ENCODE data around the gene SPATA21.
A peak's percentile ranks its signal among the peaks of the same experiment; 100 is the strongest.
"Not testable (repeated sequence)": the region's sequence is repeated elsewhere in the genome, so short reads cannot be mapped to it uniquely, and the experiment has no call there.

Gene SPATA21

DNA sequence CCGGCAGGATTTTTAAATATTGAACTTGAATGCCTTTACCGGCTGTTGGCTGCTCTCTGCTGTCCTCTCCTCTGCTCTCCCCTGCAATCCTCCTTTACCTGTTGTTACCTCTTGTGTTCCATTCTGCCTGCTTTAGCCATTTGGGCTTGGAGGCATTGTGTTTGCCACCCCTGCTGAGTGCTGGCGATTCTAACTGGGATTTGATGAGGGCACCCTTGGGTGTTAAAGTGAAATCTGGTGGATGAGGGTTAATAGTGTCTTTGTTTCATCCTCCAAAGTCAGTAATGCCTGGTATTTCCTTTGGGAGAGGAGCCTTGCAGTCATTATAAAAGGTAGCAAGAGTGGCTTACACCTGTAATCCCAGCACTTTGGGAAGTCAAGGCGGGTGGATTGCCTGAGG is 60.3 kb downstream of the SPATA21 start:
- no peak for DNase-seq

DNA sequence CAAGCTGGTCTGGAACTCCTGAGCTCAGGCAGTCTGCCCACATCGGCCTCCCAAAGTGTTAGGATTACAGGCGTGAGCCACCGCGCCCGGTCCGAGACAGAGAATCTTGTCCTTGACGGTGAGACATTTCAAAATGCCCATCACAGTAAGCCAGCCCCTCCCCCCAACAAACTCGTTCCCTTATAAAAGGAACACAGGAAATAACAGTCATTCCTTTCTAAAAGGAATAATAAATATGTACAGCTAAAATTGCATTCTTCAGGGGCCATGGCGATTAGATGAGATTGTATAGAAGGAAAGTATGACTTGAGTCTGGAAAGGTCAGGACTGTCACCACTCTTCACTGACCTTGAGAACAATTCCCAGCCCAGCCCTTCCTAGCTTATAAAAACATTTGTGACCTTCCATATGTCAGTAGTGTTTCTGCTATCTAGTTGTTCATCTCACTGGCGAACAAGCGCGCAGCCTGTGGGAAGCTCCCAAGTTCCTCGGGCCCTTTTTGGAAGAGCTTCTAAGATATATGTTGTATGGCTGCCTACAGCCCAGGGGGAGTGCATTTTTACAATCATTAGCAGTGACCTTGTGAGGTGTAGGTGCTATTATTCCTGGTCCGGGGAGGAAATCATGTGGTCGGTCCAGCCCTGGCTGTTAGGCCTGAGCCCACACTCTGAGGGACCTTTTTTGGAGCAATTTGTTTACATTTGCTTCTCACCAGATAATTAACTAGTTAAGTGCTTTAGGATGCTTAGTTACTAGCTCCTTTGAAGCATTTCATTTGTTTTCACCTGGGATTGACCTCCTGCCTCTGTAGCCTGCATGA is 61.5 kb downstream of the SPATA21 start:
- DNase-seq, result no peak

- no peak for DNase-seq
These were observed 63.0 kb downstream of the SPATA21 start for GRCh38 chr1:16374266-16374665.

GRCh38 chr1:16372535-16373285 is 64.5 kb downstream of the SPATA21 start:
- no peak for DNase-seq

- peak in 1 of 2 donors; percentile 80 for DNase-seq
These were observed 65.5 kb downstream of the SPATA21 start for GRCh38 chr1:16371725-16372124.

GRCh38 chr1:16369821-16370220 is 67.4 kb downstream of the SPATA21 start:
- DNase-seq, result no peak

- no peak for DNase-seq
These were observed 69.0 kb downstream of the SPATA21 start for GRCh38 chr1:16367968-16368890.

DNA sequence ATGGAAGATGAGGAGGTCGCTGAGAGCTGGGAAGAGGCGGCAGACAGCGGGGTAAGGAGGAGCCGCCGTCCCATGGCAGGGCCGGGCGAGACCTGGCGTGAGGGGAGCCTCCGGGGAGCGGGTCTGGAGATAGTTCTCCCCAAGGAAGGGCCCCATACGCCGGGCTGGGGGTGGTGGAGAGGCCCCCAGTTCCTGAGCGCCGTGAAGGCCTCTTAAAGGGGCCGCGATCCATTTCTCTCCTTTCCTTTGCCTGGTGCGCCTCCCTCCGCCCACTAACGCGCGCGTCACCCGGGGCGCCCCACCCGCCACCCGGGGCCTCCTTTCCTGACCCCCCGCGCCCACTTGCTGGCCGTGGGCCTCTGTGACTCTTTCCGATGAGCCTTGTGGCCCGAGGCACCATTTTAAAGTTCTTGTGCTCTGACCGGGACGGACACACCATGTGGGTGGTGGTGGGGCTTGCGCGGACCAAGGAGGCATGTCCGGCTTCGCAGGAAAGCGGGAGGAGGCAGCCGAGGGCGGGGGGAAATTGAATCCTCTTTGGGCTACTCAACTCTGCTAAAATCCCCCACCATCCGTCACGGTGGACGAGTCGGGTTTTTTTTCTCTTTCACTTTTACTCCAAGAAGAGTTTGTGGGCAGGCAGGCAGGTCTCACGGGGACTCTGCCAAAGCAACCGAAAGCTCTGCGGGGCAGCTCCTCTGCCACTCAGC is 69.8 kb downstream of the SPATA21 start:
- peak; percentile 83 to 93 for DNase-seq

DNA sequence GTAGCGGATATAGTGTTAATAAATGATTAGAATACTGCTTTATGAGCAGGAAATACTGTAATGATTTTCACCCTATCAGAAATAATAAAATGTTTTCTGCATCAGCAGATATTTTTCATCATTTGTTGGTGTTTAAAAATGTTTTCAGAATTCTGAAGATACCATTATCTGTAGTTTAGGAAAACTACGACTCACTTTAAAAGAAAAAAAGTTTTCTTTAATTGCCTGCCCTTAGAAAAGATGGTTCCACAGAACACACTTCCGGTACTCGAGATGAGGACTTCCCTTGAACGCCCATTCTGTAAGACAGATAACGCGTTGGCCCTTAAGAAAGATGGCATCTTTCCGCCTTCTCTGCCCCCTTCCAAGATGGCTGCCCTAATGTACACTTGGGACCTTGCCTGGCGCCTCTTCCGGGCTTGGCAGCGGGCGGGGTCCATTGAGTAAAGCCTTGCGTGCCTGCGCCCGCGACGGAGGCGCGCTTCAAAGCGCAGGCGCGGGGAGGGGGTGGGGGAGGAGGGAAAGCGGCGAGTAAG is 70.4 kb downstream of the SPATA21 start, which contains the start of gene SZRD1:
SZRD1 (plus strand) TSS at position 521 of the 536 bp plus-strand sequence. CDS start 16 bp downstream, outside the sequence.
- peak in 1 of 2 donors; percentile 99 for DNase-seq

DNA sequence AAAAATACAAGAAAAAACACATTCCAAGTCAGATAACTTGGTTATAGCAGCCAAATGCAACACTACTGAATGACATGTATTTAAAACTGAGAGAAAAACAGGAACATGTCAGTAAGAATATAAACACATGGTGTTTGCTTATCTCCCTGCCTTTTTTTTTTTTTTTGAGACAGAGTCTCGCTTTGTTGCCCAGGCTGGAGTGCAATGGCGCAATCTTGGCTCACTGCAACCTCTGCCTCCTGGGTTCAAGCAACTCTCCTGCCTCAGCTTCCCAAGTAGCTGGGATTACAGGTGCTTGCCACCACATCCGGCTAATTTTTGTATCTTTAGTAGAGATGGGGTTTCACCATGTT is 72.1 kb downstream of the SPATA21 start:
- DNase-seq, result not testable (repeated sequence)

- no peak for DNase-seq
These were observed 80.4 kb downstream of the SPATA21 start for GRCh38 chr1:16356867-16357266.

GRCh38 chr1:16354619-16355018 is 82.6 kb downstream of the SPATA21 start:
- no peak for DNase-seq

- no peak for DNase-seq
These were observed 84.2 kb downstream of the SPATA21 start for GRCh38 chr1:16352842-16353535.

GRCh38 chr1:16351994-16352841 is 85.0 kb downstream of the SPATA21 start, which contains the start of gene FBXO42:
FBXO42 (minus strand) TSS chr1:16352480; CDS start chr1:16315418, 37,062 bp downstream.
- DNase-seq, result peak; percentile 68 to 81

GRCh38 chr1:16351456-16351993 is 85.7 kb downstream of the SPATA21 start:
- no peak for DNase-seq

DNA sequence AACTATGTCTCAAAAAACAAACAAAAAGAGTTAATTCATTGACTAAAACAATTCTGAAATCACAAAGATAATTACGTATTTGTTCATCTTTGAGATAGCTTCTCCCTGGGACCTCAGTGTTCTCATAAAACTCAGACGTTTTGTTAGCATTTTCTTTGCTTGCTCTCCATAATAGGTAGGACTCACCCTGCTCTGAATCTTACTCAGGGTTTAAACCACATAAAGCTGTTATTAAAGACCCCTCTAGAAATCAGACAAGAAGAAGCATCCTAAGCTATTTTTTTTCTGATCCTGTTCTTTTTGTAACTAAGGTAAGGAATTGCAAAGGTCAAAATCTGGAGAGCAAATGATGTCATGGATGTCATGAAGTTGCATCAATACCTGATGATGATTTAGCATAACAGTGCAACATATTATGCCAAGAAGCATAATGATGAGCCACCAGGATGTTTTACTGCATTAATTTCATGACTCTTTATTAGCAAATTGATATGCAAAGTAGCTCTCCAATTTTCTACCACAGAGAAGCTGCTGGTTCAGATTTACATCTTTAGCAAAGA is 87.3 kb downstream of the SPATA21 start:
- no peak for DNase-seq
